H9 (cell line): ENCODE results near the gene CRBN. TPM values are rescaled to one million over a fixed set of nuclear protein-coding genes. Genes with fewer than 3 reads are reported as not detected.
A peak's percentile ranks its signal among the peaks of the same experiment; 100 is the strongest.

ENCODE experiments used
- DNase-seq: peaks from one replicate; pipeline ENCODE4 v3.0.0-alpha.2; 2017
- H2AFZ ChIP-seq: one replicate; pipeline ENCODE4 v1.6.1; 2013; ENCODE audit warnings: mild to moderate bottlenecking, low read length, control low read depth, moderate library complexity
- H2AK5ac ChIP-seq: 2 replicates; pipeline ENCODE4 v1.6.1; 2013; ENCODE audit warnings: low read length, control low read depth, mixed read lengths; ENCODE audit not compliant: insufficient read length
- H2BK120ac ChIP-seq: one replicate; pipeline ENCODE4 v1.6.1; 2013; ENCODE audit warnings: low read depth, mild to moderate bottlenecking, low read length, control low read depth, inconsistent platforms; ENCODE audit not compliant: poor library complexity, severe bottlenecking
- H2BK12ac ChIP-seq: 2 replicates; pipeline ENCODE4 v1.6.1; 2013; ENCODE audit warnings: low read length, control low read depth, mixed read lengths, low read depth; ENCODE audit not compliant: insufficient read length
- H2BK15ac ChIP-seq: 2 replicates; pipeline ENCODE4 v1.6.1; 2013; ENCODE audit warnings: low read depth, low read length, control low read depth
- H2BK20ac ChIP-seq: one replicate; pipeline ENCODE4 v1.6.1; 2013; ENCODE audit warnings: low read depth, mild to moderate bottlenecking, low read length, control low read depth, inconsistent platforms; ENCODE audit not compliant: poor library complexity, severe bottlenecking
- H2BK5ac ChIP-seq: 2 replicates; pipeline ENCODE4 v1.6.1; 2013; ENCODE audit warnings: low read length, control low read depth, mixed read lengths; ENCODE audit not compliant: insufficient read length
- H3K14ac ChIP-seq: 2 replicates; pipeline ENCODE4 v1.6.1; 2013; ENCODE audit warnings: low read length, control low read depth; ENCODE audit not compliant: insufficient read depth
- H3K18ac ChIP-seq: 2 replicates; pipeline ENCODE4 v1.6.1; 2013; ENCODE audit warnings: low read depth, mild to moderate bottlenecking, mixed read lengths, low read length, control low read depth; ENCODE audit not compliant: insufficient read length
- H3K23ac ChIP-seq: 2 replicates; pipeline ENCODE4 v1.6.1; 2013; ENCODE audit warnings: low read length, control low read depth, mixed read lengths, low read depth; ENCODE audit not compliant: insufficient read length
- H3K23me2 ChIP-seq: 2 replicates; pipeline ENCODE4 v1.6.1; 2013; ENCODE audit warnings: low read depth, mild to moderate bottlenecking, mixed read lengths, low read length, control low read depth; ENCODE audit not compliant: insufficient read length, poor library complexity, severe bottlenecking
- H3K27ac ChIP-seq: 2 replicates; pipeline ENCODE4 v1.5.1; 2013; ENCODE audit warnings: low read length, control low read depth, mixed read lengths, low read depth; ENCODE audit not compliant: insufficient read length
- H3K27me3 ChIP-seq: 2 replicates; pipeline ENCODE4 v1.6.1; 2013; ENCODE audit warnings: low read length, control low read depth, inconsistent platforms; ENCODE audit not compliant: insufficient read depth
- H3K4ac ChIP-seq: 2 replicates; pipeline ENCODE4 v1.6.1; 2013; ENCODE audit warnings: low read depth, mild to moderate bottlenecking, control low read depth, inconsistent platforms, low read length, moderate library complexity
- H3K4me1 ChIP-seq: 2 replicates; pipeline ENCODE4 v1.6.1; 2013; ENCODE audit warnings: low read length, control low read depth, inconsistent platforms; ENCODE audit not compliant: insufficient read depth
- H3K4me2 ChIP-seq: 2 replicates; pipeline ENCODE4 v1.6.1; 2013; ENCODE audit warnings: low read length, control low read depth, mixed read lengths; ENCODE audit not compliant: insufficient read length, insufficient read depth
- H3K56ac ChIP-seq: 2 replicates; pipeline ENCODE4 v1.6.1; 2013; ENCODE audit warnings: low read depth, mild to moderate bottlenecking, mixed read lengths, low read length, control low read depth; ENCODE audit not compliant: insufficient read length
- H3K79me1 ChIP-seq: 2 replicates; pipeline ENCODE4 v1.6.1; 2013; ENCODE audit warnings: low read depth, mild to moderate bottlenecking, moderate library complexity, low read length, control low read depth, inconsistent platforms; ENCODE audit not compliant: insufficient read depth, poor library complexity, severe bottlenecking
- H3K79me2 ChIP-seq: 2 replicates; pipeline ENCODE4 v1.6.1; 2013; ENCODE audit warnings: low read length, control low read depth, inconsistent platforms; ENCODE audit not compliant: insufficient read depth
- H3K9ac ChIP-seq: 2 replicates; pipeline ENCODE4 v1.6.1; 2013; ENCODE audit warnings: low read length, control low read depth, mixed read lengths; ENCODE audit not compliant: insufficient read length; ENCODE audit errors: extremely low read depth
- H3K9me3 ChIP-seq: one replicate; pipeline ENCODE4 v1.6.1; 2013; ENCODE audit warnings: low read depth, low read length, inconsistent platforms; ENCODE audit not compliant: control insufficient read depth
- H3T11ph ChIP-seq: one replicate; pipeline ENCODE4 v1.6.1; 2013; ENCODE audit warnings: mild to moderate bottlenecking, low read length, control low read depth, inconsistent platforms
- H4K20me1 ChIP-seq: one replicate; pipeline ENCODE4 v1.6.1; 2013; ENCODE audit not compliant: control insufficient read depth, insufficient read length, insufficient read depth
- H4K5ac ChIP-seq: 2 replicates; pipeline ENCODE4 v1.6.1; 2013; ENCODE audit warnings: low read depth, mild to moderate bottlenecking, mixed read lengths, low read length, control low read depth; ENCODE audit not compliant: insufficient read length
- H4K8ac ChIP-seq: replicated peaks from 2 replicates; pipeline ENCODE4 v1.6.1; 2013; ENCODE audit warnings: low read length, control low read depth, mixed read lengths, low read depth; ENCODE audit not compliant: insufficient read length
- H4K91ac ChIP-seq: 2 replicates; pipeline ENCODE4 v1.6.1; 2013; ENCODE audit warnings: low read depth, mild to moderate bottlenecking, moderate library complexity, mixed read lengths, low read length, control low read depth; ENCODE audit not compliant: insufficient read length
- H3K27ac Mint-ChIP-seq, 3 experiments: 2 replicates in 2 of 3; 3 replicates in 1 of 3; pipeline ENCODE4 v1.8.0; 2020 to 2021; ENCODE audit warnings: mixed read lengths in 3 of 3, mild to moderate bottlenecking in 1 of 3, moderate library complexity in 1 of 3
- H3K27me3 Mint-ChIP-seq: 2 replicates; pipeline ENCODE4 v1.8.0; 2021; ENCODE audit warnings: low read depth, mild to moderate bottlenecking, moderate library complexity, mixed read lengths
- H3K36me3 Mint-ChIP-seq, 3 experiments: 2 replicates in 2 of 3; 3 replicates in 1 of 3; pipeline ENCODE4 v1.8.0; 2020 to 2021; ENCODE audit warnings: low read depth in 3 of 3, mixed read lengths in 3 of 3; ENCODE audit not compliant: insufficient read depth in 1 of 3
- H3K4me1 Mint-ChIP-seq, 2 experiments: 2 replicates each; pipeline ENCODE4 v1.8.0; 2020; ENCODE audit warnings: mixed read lengths in 2 of 2
- H3K4me3 Mint-ChIP-seq, 2 experiments: 2 replicates in 1 of 2; 3 replicates in 1 of 2; pipeline ENCODE4 v1.8.0; 2020 to 2021; ENCODE audit warnings: mild to moderate bottlenecking in 2 of 2, mixed read lengths in 2 of 2, moderate library complexity in 1 of 2
- H3K9me3 Mint-ChIP-seq, 2 experiments: 2 replicates in 1 of 2; 3 replicates in 1 of 2; pipeline ENCODE4 v1.8.0; 2020; ENCODE audit warnings: mild to moderate bottlenecking in 2 of 2, mixed read lengths in 2 of 2, moderate library complexity in 1 of 2
- CTCF ChIP-seq: fragments of 200-600 bp; sonication (generic); conservative IDR thresholded peaks from 3 replicates; pipeline ENCODE4 v1.8.0; 2021; ENCODE audit warnings: antibody characterized with exemption, mild to moderate bottlenecking
- WGBS: extraction: QIAGEN DNeasy Blood & Tissue Kit; methylation state at CpG from one replicate; pipeline ENCODE4 v1.1.7; 2013; ENCODE audit warnings: missing lambda C conversion rate, low lambda C conversion rate, mixed read lengths; ENCODE audit not compliant: insufficient read length; ENCODE audit errors: extremely low coverage; 5-methylcytosine and 5-hydroxymethylcytosine counted together
- total RNA-seq: library from RNA; stranded (reverse); gene quantifications from 2 replicates; pipeline ENCODE4 v1.2.1, GENCODE V29; 2021

Gene CRBN
- total RNA-seq, 1 experiment from 2014 or later: 40.2 TPM

- Histone ChIP-seq H3K14ac (no peak overlapping the region), H3K9me3 (no peaks in the 10 kb centered on the region), H2AK5ac (no peak overlapping the region), H3K79me1 (no peaks in the 10 kb centered on the region), H2BK5ac (no peak overlapping the region), H3K56ac (no peak overlapping the region), H3K4ac (no peak overlapping the region), H3K27me3 (no peaks in the 10 kb centered on the region), H4K20me1 (no peaks in the 10 kb centered on the region), H3K4me2 (no peak overlapping the region), H2BK12ac (no peak overlapping the region), H3K27ac (no peak overlapping the region), H2BK20ac (no peak overlapping the region), H2BK120ac (no peak overlapping the region), H2BK15ac (no peak overlapping the region), H4K5ac (no peak overlapping the region), H3K9ac (no peak overlapping the region), H3K18ac (no peak overlapping the region), H3K4me1 (no peaks in the 10 kb centered on the region), H2AFZ (no peak overlapping the region), H3K79me2 (no peaks in the 10 kb centered on the region), H3K23ac (no peak overlapping the region), H4K8ac (no peak overlapping the region), H3T11ph (no peak overlapping the region), H3K23me2 (no peaks in the 10 kb centered on the region), H4K91ac (no peak overlapping the region)
- Mint-ChIP-seq H3K4me3 (no peak overlapping the region), H3K36me3 (peaks cover 12 to 50% (median 30%) of the 10 kb centered on the region in 3 experiments; a peak in 6 of 7 replicates), H3K27ac (peak overlapping the region in 1 of 3 experiments; percentile 30; a peak in 1 of 7 replicates), H3K9me3 (no peaks in the 10 kb centered on the region), H3K4me1 (no peaks in the 10 kb centered on the region), H3K27me3 (no peaks in the 10 kb centered on the region)
- TF ChIP-seq CTCF: no peak
- no peak for DNase-seq
- no CpG with 5 or more reads among the region's 5 CpGs for WGBS
Observed at GRCh38 chr3:3154879-3155610, 24.4 kb downstream of the CRBN start.
